Upper lobe of left lung (tissue), 4 donors: ENCODE data around the gene FAM83D.
"Not testable (repeated sequence)": the region's sequence is repeated elsewhere in the genome, so short reads cannot be mapped to it uniquely, and the experiment has no call there.

Source experiments
- EP300 ChIP-seq, 4 donors: sonication (generic); formaldehyde crosslinking; IDR thresholded peaks; one replicate each; pipeline ENCODE4 v1.5.1; 2017; ENCODE audit warnings: antibody characterized with exemption in 4 of 4, control low read depth in 2 of 4
- POLR2AphosphoS5 ChIP-seq, 2 donors: sonication (generic); formaldehyde crosslinking; IDR thresholded peaks; one replicate each; pipeline ENCODE4 v1.5.1; 2017; ENCODE audit warnings: antibody characterized with exemption in 2 of 2
- TF ChIP-seq, protein P1 (sequence below), 6 experiments: fragments of 450-650 bp in 4 of 6; fragments of 200-600 bp in 2 of 6; sonication (generic) in 2 of 6; IDR thresholded peaks; one replicate each; pipeline ENCODE4 v1.5.1; 2016 to 2019; ENCODE audit warnings: antibody characterized with exemption in 6 of 6

DNA sequence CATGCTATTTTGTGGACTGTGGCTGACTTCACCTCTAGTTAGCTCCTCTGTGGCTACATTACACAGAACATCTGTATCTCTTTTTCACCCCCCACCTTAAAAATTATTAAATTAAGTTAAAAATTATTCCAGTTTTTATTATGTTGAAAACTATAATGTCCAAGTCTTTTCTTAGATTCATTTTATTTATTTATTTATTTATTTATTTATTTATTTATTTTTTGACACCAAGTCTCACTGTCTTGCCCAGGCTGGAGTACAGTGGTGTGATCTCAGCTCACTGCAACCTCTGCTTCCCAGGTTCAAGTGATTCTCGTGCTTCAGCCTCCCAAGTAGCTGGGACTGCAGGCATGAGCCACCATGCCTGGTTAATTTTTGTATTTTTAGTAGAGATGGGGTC, 70.6 kb downstream of the FAM83D start:
- not testable (repeated sequence) for TF ChIP-seq EP300, POLR2AphosphoS5 (IDR thresholded peaks at IDR 0.05)
- TF ChIP-seq, protein P1, sequence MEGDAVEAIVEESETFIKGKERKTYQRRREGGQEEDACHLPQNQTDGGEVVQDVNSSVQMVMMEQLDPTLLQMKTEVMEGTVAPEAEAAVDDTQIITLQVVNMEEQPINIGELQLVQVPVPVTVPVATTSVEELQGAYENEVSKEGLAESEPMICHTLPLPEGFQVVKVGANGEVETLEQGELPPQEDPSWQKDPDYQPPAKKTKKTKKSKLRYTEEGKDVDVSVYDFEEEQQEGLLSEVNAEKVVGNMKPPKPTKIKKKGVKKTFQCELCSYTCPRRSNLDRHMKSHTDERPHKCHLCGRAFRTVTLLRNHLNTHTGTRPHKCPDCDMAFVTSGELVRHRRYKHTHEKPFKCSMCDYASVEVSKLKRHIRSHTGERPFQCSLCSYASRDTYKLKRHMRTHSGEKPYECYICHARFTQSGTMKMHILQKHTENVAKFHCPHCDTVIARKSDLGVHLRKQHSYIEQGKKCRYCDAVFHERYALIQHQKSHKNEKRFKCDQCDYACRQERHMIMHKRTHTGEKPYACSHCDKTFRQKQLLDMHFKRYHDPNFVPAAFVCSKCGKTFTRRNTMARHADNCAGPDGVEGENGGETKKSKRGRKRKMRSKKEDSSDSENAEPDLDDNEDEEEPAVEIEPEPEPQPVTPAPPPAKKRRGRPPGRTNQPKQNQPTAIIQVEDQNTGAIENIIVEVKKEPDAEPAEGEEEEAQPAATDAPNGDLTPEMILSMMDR (IDR thresholded peaks at IDR 0.05), result not testable (repeated sequence)
